Astrocyte of the cerebellum (primary cell): ENCODE data around the gene NMT2.

Experiments used
- DNase-seq: peaks from one replicate; pipeline ENCODE4 v3.0.0-alpha.2; 2011; ENCODE audit warnings: low read depth
- H3K4me3 ChIP-seq: 2 replicates; pipeline ENCODE4 v1.5.1; 2011; ENCODE audit warnings: mild to moderate bottlenecking, low read depth, low read length, moderate library complexity
- CTCF ChIP-seq: IDR thresholded peaks from 2 replicates; pipeline ENCODE4 v1.5.1; 2012; ENCODE audit warnings: low read length, low read depth, moderate library complexity, mild to moderate bottlenecking; ENCODE audit errors: missing control alignments
- in situ Hi-C: cut with HindIII; loops from 2 replicates; pipeline ENCODE4 v1.10.0; 2017; ENCODE audit warnings: low sequenced_read_pairs

The NMT2 gene

GRCh38 chr10:15136129-15137035, 32.1 kb downstream of the NMT2 start:
- no peak for DNase-seq
- H3K4me3 ChIP-seq = no peak overlapping the region
- TF ChIP-seq CTCF = no peak
- in situ Hi-C loops = no loop called here

GRCh38 chr10:15131330-15131729, 37.2 kb downstream of the NMT2 start:
- in situ Hi-C loops = no loop called here
- no peak overlapping the region for H3K4me3 ChIP-seq
- DNase-seq = no peak
- TF ChIP-seq CTCF = no peak

GRCh38 chr10:15124908-15125307, 43.6 kb downstream of the NMT2 start:
- in situ Hi-C loops = no loop called here
- no peak for DNase-seq
- no peak for TF ChIP-seq CTCF
- no peak overlapping the region for H3K4me3 ChIP-seq

GRCh38 chr10:15124190-15124589, 44.3 kb downstream of the NMT2 start:
- no peak for DNase-seq
- in situ Hi-C loops = no loop called here
- no peak for TF ChIP-seq CTCF
- no peak overlapping the region for H3K4me3 ChIP-seq

- no peak for TF ChIP-seq CTCF
- H3K4me3 ChIP-seq = no peak overlapping the region
- DNase-seq = peak; percentile 57
- in situ Hi-C loops = no loop called here
Measured at GRCh38 chr10:15123749-15124184, 44.7 kb downstream of the NMT2 start.

GRCh38 chr10:15122477-15123030, 45.9 kb downstream of the NMT2 start:
- TF ChIP-seq CTCF = no peak
- H3K4me3 ChIP-seq = no peak overlapping the region
- no peak for DNase-seq
- in situ Hi-C loops = no loop called here
